Measurements from ENCODE around the gene GPR45.

Gene GPR45

GRCh38 chr2:105256431-105257047 lies 15.0 kb downstream of the GPR45 start:
- TF ChIP-seq CTCF (IDR thresholded peaks at IDR 0.05) = no peak

GRCh38 chr2:105257981-105258380 lies 16.4 kb downstream of the GPR45 start:
- TF ChIP-seq CTCF (IDR thresholded peaks at IDR 0.05) = no peak

GRCh38 chr2:105258835-105259350 lies 17.4 kb downstream of the GPR45 start:
- no peak for TF ChIP-seq CTCF (IDR thresholded peaks at IDR 0.05)

- no peak for TF ChIP-seq CTCF (IDR thresholded peaks at IDR 0.05)
Observed at GRCh38 chr2:105261061-105261460, 19.5 kb downstream of the GPR45 start.

DNA sequence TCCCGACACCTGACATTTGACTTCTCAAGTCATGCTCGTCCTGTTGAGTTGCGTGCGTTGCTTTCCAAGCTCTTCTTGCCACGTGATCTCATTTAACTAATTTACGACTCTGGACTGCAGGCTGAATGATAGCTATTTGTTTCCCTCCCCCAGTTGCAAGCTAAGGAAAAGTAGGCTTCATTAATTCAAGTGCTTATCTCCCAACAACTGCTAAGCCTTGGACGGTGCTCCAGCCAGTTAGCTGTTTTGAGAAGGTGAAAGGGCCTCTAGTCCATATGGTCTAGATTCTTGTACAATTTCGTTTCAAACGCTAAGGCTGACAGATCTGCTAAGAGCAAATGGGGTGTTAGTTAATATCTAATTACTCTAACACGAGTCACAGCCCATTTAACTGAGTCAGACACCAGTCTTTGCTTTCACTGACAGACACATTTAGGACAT lies 21.1 kb downstream of the GPR45 start:
- no peak for TF ChIP-seq CTCF (IDR thresholded peaks at IDR 0.05)

DNA sequence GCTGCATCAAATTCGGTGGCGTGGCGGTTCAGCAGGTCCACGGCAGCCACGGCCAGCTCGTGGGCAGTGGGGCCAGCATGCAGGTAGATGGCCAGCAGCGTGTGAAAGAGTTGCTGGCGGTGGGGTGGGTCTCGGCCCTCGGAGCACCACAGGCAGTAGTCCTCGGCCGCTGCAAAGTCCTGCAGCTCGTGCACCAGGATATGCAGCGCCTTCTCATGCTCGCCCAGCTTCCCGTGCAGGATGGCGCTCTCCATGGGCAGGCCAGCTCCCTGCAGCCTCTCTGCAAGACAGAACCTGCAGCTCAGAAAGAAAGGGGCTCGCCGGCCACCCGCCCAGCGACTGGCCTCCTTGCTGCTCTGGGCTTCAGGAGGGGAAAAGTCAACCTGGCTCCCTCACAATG lies 27.9 kb downstream of the GPR45 start:
- no peak for TF ChIP-seq CTCF (IDR thresholded peaks at IDR 0.05)

- no peak for TF ChIP-seq CTCF (IDR thresholded peaks at IDR 0.05)
Observed at GRCh38 chr2:105271393-105272045, 30.0 kb downstream of the GPR45 start.
